Activated CD4-positive, alpha-beta T cell treated with anti-CD3 and anti-CD28 coated beads for 24 hours (primary cell): Measurements from ENCODE around the gene AIF1.
A peak's percentile ranks its signal among the peaks of the same experiment; 100 is the strongest.

Experiments
- DNase-seq, 2 donors: peaks; one replicate each; pipeline ENCODE4 v3.0.0-alpha.2; 2020; ENCODE audit warnings: low read depth in 2 of 2

The AIF1 gene

DNA sequence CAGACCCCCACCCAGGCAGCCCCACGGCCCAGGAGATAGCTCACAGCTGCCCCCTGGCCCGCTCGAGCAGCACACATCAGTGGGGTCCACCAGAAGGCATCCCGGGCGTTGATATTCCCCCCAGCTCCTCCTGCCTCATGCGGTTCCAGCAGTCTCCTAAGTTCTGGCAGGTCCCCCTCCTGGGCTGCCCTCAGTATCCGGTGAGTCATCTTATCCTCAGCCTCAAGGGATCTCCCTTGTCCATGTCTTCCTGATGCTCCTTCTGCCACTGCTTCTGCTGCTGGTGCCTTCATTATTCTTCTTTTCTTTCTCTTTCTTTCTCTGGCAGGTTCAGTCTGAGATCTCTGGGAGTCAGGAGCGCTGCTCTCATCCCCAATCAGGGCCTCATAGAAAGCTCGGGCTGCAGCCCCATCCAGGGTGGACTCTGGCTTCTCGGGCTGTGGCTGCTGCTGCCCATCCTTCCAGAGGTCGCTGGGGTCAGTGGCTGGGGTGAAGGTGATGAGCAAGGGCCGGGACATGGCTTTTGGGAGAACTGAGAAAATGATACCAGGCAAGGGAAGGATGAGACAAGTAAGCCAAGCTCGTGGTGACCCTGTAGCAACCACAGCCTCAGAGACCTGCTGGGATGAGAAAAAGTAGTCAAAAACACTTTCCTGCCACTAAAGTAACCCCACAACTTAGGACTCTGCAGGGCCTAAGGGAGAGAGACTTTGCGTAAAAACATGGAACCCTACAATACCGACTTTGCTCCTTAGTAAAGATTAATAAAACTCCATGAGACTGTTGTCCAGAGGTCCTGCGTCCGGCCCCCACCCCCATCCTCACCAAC lies 49.1 kb downstream of the AIF1 start:
- DNase-seq: no peak

DNA sequence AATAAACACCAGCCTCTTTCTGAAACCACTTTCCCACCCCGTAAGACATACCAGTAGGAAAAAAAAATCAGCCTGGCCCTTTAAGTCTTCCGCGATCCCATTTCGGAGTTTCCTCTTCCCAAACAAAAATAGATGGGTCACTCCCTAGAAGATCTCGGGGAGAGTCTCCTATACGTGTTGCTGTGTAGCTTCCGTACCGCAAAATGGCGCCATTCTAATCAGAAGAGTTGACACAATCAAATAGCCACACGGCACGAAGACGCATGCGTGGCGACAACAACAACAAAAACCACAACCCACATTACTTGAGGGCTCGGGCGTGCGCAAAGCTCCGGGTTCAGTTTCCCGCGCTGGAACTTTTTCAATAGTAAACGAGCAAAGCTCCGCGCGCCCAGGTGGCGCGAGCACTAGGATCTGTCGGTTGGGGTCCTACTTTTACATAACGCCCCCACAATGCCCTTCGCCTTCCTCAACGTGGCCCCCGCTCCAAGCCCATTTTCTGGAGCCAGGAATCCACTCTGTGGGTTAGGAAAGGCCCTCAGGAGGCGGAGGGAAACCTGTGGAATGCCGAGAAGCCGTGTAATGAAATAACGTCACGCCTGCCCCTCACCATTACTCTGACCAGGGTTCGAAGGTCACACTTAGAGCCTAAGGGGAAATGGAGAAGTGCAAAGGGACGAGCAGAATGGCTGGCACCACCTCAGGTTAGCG lies 49.9 kb downstream of the AIF1 start, which contains the start of gene GPANK1:
TSS of gene GPANK1 (minus strand) at position 208 of the 711 bp plus-strand sequence. CDS start 519 bp downstream, outside the sequence.
- peak; percentile 74 to 75 for DNase-seq

DNA sequence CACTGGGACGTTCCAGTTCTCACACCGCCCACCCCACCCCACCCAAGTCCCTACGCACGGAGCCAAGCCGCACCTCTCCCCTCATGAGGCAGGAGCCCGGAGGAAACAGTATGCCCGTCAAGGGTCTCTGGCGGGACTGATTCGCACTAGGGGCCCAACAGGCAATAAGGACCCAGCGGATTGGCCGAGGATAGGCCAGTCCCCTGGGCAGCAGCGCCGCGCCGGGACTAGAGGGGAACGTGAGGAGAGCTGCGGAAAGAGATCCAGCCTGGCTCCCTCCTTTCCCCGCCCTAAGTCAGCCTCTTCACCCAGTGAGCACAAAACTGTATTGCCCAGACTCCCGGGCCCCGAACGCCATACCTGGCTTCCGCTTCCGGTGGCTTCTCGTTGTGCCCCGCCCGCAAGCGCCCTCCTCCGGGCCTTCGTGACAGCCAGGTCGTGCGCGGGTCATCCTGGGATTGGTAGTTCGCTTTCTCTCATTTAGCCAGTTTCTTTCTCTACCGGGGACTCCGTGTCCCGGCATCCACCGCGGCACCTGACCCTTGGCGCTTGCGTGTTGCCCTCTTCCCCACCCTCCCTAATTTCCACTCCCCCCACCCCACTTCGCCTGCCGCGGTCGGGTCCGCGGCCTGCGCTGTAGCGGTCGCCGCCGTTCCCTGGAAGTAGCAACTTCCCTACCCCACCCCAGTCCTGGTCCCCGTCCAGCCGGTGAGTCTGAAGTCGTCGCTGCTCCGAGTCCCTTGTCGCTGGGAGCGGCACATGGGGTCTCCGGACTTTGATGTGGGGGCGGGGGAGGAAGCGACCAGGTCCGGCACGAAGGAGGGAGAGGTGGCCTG lies 50.7 kb downstream of the AIF1 start, which contains the start of gene CSNK2B:
TSS of gene CSNK2B (plus strand) at position 580 of the 836 bp plus-strand sequence. CDS start 752 bp downstream, outside the sequence.
- peak; percentile 94 to 96 for DNase-seq

DNA sequence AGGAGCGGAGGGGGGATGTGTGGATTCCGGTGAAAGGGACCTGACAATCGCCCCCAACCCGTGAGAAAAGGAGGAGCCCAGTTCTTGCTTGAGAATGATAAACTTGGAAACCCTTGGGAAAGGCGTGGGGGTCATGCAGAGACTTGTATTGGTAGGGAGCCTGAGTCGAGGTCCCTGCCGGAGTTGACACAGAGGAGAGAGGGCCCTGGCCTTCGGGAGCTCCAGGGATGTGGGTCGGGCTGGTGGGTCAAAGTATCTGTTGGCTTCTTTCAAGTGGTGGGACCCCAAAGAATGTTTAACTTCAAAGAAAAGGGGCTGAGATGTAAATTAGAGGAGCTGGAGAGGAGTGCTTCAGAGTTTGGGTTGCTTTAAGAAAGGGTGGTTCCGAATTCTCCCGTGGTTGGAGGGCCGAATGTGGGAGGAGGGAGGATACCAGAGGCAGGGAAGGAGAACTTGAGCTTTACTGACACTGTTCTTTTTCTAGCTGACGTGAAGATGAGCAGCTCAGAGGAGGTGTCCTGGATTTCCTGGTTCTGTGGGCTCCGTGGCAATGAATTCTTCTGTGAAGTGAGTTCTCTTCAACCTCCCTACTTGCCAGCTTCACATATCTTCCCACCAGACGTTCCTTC lies 51.4 kb downstream of the AIF1 start:
- no peak for DNase-seq
